ENCODE measurements around the gene MAGI1. TPM values are rescaled to one million over a fixed set of nuclear protein-coding genes. Genes with fewer than 3 reads are reported as not detected.

Gene MAGI1
- total RNA-seq, 3 donors from 2014 or later, result 22.1 to 94.4 (median 70.5) TPM

GRCh38 chr3:65945953-65946352 lies 92.8 kb downstream of the MAGI1 start:
- TF ChIP-seq CTCF (IDR thresholded peaks at IDR 0.05) (no peak), POLR2A (IDR thresholded peaks at IDR 0.05) (no peak), POLR2AphosphoS5 (IDR thresholded peaks at IDR 0.05) (peak in 1 of 3 donors; percentile 8)
- no peaks in the 10 kb centered on the region for H3K36me3 ChIP-seq
- H3K4me1 ChIP-seq, result no peaks in the 10 kb centered on the region
- H3K27me3 ChIP-seq, result no peaks in the 10 kb centered on the region
- no peak for DNase-seq (ENCODE audit: low spot score in 2 of 2)
- peak overlapping the region; percentile 85 to 91 for H3K27ac ChIP-seq
- no peaks in the 10 kb centered on the region for H3K9me3 ChIP-seq
- intact Hi-C loops (cut with DNase I; ENCODE audit: low total_unique reads), result no loop called here
- no peak overlapping the region for H3K4me3 ChIP-seq

- H3K27me3 ChIP-seq, result no peaks in the 10 kb centered on the region
- H3K36me3 ChIP-seq, result no peaks in the 10 kb centered on the region
- no peaks in the 10 kb centered on the region for H3K9me3 ChIP-seq
- H3K4me3 ChIP-seq, result no peak overlapping the region
- no peak for DNase-seq (ENCODE audit: low spot score in 2 of 2)
- TF ChIP-seq POLR2A (IDR thresholded peaks at IDR 0.05) (no peak), CTCF (IDR thresholded peaks at IDR 0.05) (no peak), POLR2AphosphoS5 (IDR thresholded peaks at IDR 0.05) (no peak)
- intact Hi-C loops (cut with DNase I; ENCODE audit: low total_unique reads), result no loop called here
- no peaks in the 10 kb centered on the region for H3K4me1 ChIP-seq
- peak overlapping the region; percentile 82 to 91 for H3K27ac ChIP-seq
These were observed 93.2 kb downstream of the MAGI1 start for GRCh38 chr3:65945480-65945879.

GRCh38 chr3:65944252-65944651 lies 94.5 kb downstream of the MAGI1 start:
- intact Hi-C loops (cut with DNase I; ENCODE audit: low total_unique reads), result no loop called here

GRCh38 chr3:65939801-65940246 lies 98.9 kb downstream of the MAGI1 start:
- Histone ChIP-seq H3K27me3 (no peaks in the 10 kb centered on the region), H3K27ac (no peak overlapping the region), H3K36me3 (no peaks in the 10 kb centered on the region), H3K4me3 (no peak overlapping the region), H3K9me3 (no peaks in the 10 kb centered on the region), H3K4me1 (no peaks in the 10 kb centered on the region)
- DNase-seq (ENCODE audit: low spot score in 2 of 2), result no peak
- intact Hi-C loops (cut with DNase I; ENCODE audit: low total_unique reads), result loop anchor here (5.0 kb wide), 1 partner anchor 868 kb away; no protein-coding TSS in a partner anchor
- no peak for TF ChIP-seq POLR2A (IDR thresholded peaks at IDR 0.05)
- no peak for TF ChIP-seq POLR2AphosphoS5 (IDR thresholded peaks at IDR 0.05)
- TF ChIP-seq CTCF (IDR thresholded peaks at IDR 0.05), result no peak

More at GRCh38 chr3:65944252-65944651, 94.5 kb downstream of the MAGI1 start:
- no peak for DNase-seq (ENCODE audit: low spot score in 2 of 2)
- H3K9me3 ChIP-seq, result no peaks in the 10 kb centered on the region
- H3K4me1 ChIP-seq, result no peaks in the 10 kb centered on the region
- no peak overlapping the region for H3K4me3 ChIP-seq
- no peaks in the 10 kb centered on the region for H3K36me3 ChIP-seq
- TF ChIP-seq POLR2A (IDR thresholded peaks at IDR 0.05) (no peak), POLR2AphosphoS5 (IDR thresholded peaks at IDR 0.05) (no peak), CTCF (IDR thresholded peaks at IDR 0.05) (no peak)
- no peaks in the 10 kb centered on the region for H3K27me3 ChIP-seq
- peak overlapping the region in 1 of 2 donors; percentile 91 for H3K27ac ChIP-seq

GRCh38 chr3:65939184-65939583 lies 99.5 kb downstream of the MAGI1 start:
- Histone ChIP-seq H3K27ac (no peak overlapping the region), H3K9me3 (no peaks in the 10 kb centered on the region), H3K36me3 (no peaks in the 10 kb centered on the region), H3K4me3 (no peak overlapping the region), H3K27me3 (no peaks in the 10 kb centered on the region), H3K4me1 (no peaks in the 10 kb centered on the region)
- DNase-seq (ENCODE audit: low spot score in 2 of 2), result no peak
- no peak for TF ChIP-seq POLR2AphosphoS5 (IDR thresholded peaks at IDR 0.05)
- no peak for TF ChIP-seq CTCF (IDR thresholded peaks at IDR 0.05)
- TF ChIP-seq POLR2A (IDR thresholded peaks at IDR 0.05), result no peak
- intact Hi-C loops (cut with DNase I; ENCODE audit: low total_unique reads), result loop anchor here (5.0 kb wide), 1 partner anchor 867 kb away; no protein-coding TSS in a partner anchor

Measured in breast epithelium (tissue), 4 donors.